ENCODE data around the gene TOMM34.

DNA sequence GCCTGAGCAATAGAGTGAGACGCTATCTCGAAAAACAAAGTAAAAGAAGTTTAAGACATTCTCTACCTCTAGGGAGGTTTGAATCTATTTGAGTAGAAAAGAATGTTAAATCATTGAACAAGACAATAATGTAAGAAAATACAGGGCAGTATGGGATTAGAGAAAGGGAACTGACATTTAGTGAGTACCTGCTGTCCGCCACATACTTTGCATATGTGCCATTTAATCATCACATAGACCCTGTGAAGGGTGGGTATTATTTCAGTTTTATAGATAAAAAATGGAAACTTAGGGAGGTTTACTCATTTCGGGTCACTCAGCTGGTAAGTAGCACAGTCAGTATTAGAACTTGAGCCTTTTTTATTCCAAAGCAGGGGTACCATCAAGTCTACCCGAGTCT, 37.5 kb upstream of the TOMM34 start:
- TF ChIP-seq POLR2A (IDR thresholded peaks at IDR 0.05; ENCODE audit: low read depth, low read length) (no peak), POLR2AphosphoS5 (IDR thresholded peaks at IDR 0.05; ENCODE audit: low read depth, low read length) (no peak), TAF1 (IDR thresholded peaks at IDR 0.05; ENCODE audit: borderline replicate concordance, low read depth, low read length) (no peak)

Data from GM12892 (cell line).